Measurements from ENCODE around the gene PIK3CA.
"Not testable (repeated sequence)": the region's sequence is repeated elsewhere in the genome, so short reads cannot be mapped to it uniquely, and the experiment has no call there.

Gene PIK3CA

GRCh38 chr3:179147873-179148615 is at the start of gene PIK3CA:
PIK3CA (plus strand) TSS chr3:179148357; CDS start chr3:179198826, 50,469 bp downstream.
- FAIRE-seq = peak; percentile 91

- no peak for FAIRE-seq
Observed at GRCh38 chr3:179098388-179099077, 49.6 kb upstream of the PIK3CA start.

- FAIRE-seq = no peak
Observed at GRCh38 chr3:179100652-179101051, 47.5 kb upstream of the PIK3CA start.

GRCh38 chr3:179105881-179106280 is 42.3 kb upstream of the PIK3CA start:
- FAIRE-seq = no peak

- no peak for FAIRE-seq
Observed at GRCh38 chr3:179107617-179108016, 40.5 kb upstream of the PIK3CA start.

- no peak for FAIRE-seq
Observed at GRCh38 chr3:179108086-179108485, 40.1 kb upstream of the PIK3CA start.

GRCh38 chr3:179113903-179114302 is 34.3 kb upstream of the PIK3CA start:
- FAIRE-seq = no peak

- FAIRE-seq = not testable (repeated sequence)
Observed at GRCh38 chr3:179115444-179115843, 32.7 kb upstream of the PIK3CA start.

- no peak for FAIRE-seq
Observed at GRCh38 chr3:179116816-179117215, 31.3 kb upstream of the PIK3CA start.

- FAIRE-seq = not testable (repeated sequence)
Observed at GRCh38 chr3:179132191-179132890, 15.8 kb upstream of the PIK3CA start.

- FAIRE-seq = no peak
Observed at GRCh38 chr3:179133575-179133974, 14.6 kb upstream of the PIK3CA start.

- no peak for FAIRE-seq
Observed at GRCh38 chr3:179136195-179136594, 12.0 kb upstream of the PIK3CA start.

- no peak for FAIRE-seq
Observed at GRCh38 chr3:179141890-179142289, 6.3 kb upstream of the PIK3CA start.

- peak; percentile 88 for FAIRE-seq
Observed at GRCh38 chr3:179146911-179147513, 1.1 kb upstream of the PIK3CA start.

GRCh38 chr3:179147514-179147872 is 664 bp upstream of the PIK3CA start:
- no peak for FAIRE-seq

- no peak for FAIRE-seq
Observed at GRCh38 chr3:179148616-179149405, 654 bp downstream of the PIK3CA start.

- FAIRE-seq = no peak
Observed at GRCh38 chr3:179149406-179149867, 1.3 kb downstream of the PIK3CA start.

- no peak for FAIRE-seq
Observed at GRCh38 chr3:179149951-179150350, 1.8 kb downstream of the PIK3CA start.

- no peak for FAIRE-seq
Observed at GRCh38 chr3:179150610-179151009, 2.5 kb downstream of the PIK3CA start.

GRCh38 chr3:179151474-179151873 is 3.3 kb downstream of the PIK3CA start:
- FAIRE-seq = no peak

- no peak for FAIRE-seq
Observed at GRCh38 chr3:179156170-179156569, 8.0 kb downstream of the PIK3CA start.

GRCh38 chr3:179156775-179157174 is 8.6 kb downstream of the PIK3CA start:
- no peak for FAIRE-seq
